T-cell (primary cell): ENCODE measurements around the gene LITAFD. TPM values are rescaled to one million over a fixed set of nuclear protein-coding genes. Genes with fewer than 3 reads are reported as not detected.
"Not testable (repeated sequence)": the region's sequence is repeated elsewhere in the genome, so short reads cannot be mapped to it uniquely, and the experiment has no call there.

Source experiments
- ATAC-seq, 4 experiments: fragments of 200-7000 bp in 3 of 4; fragments of 150-1000 bp in 1 of 4; cut with Tn5 transposase; replicated peaks in 1 of 4; 1 replicate in 3 of 4; 2 replicates in 1 of 4; pipeline ENCODE4 v1.10.0; 2021; ENCODE audit warnings: moderate library complexity in 3 of 4, mild to moderate bottlenecking in 2 of 4, moderate number of reproducible peaks in 1 of 4
- CTCF ChIA-PET, 2 donors: fragments of 300-600 bp; sonication (Branson Sonifier 250); formaldehyde crosslinking; loops; one replicate each; lab custom pipeline; 2022; ENCODE audit warnings: antibody characterized with exemption in 2 of 2; lab: Charles Lee
- POLR2A ChIA-PET, 2 donors: fragments of 300-600 bp; sonication (Branson Sonifier 250); formaldehyde crosslinking; loops; one replicate each; lab custom pipeline; 2022; ENCODE audit warnings: antibody characterized with exemption in 2 of 2; lab: Charles Lee
- DNase-seq, 35 experiments: peaks; one replicate each; pipeline versions ENCODE4 v3.0.0 to v3.0.0-alpha.2; 2013 to 2023
- H3K27ac ChIP-seq: one replicate; pipeline ENCODE4 v1.5.1; 2013; ENCODE audit warnings: low read length
- H3K27me3 ChIP-seq, 2 experiments: replicated peaks in 1 of 2; 1 replicate in 1 of 2; 2 replicates in 1 of 2; pipeline versions ENCODE4 v1.6.1 to v1.7.0; 2013; ENCODE audit warnings: low read length in 1 of 2, mixed read lengths in 1 of 2; ENCODE audit not compliant: control insufficient read depth in 2 of 2, insufficient read depth in 2 of 2; ENCODE audit errors: extremely low read depth in 1 of 2
- H3K36me3 ChIP-seq, 2 donors: 1 replicate in 1 of 2; 2 replicates in 1 of 2; pipeline versions ENCODE4 v1.6.1 to v1.7.0; 2013; ENCODE audit warnings: low read length in 1 of 2; ENCODE audit not compliant: control insufficient read depth in 2 of 2, insufficient read depth in 1 of 2; ENCODE audit errors: extremely low read depth in 1 of 2
- H3K4me1 ChIP-seq, 2 experiments: 1 replicate in 1 of 2; 2 replicates in 1 of 2; pipeline versions ENCODE4 v1.6.1 to v1.7.0; 2013; ENCODE audit warnings: low read length in 2 of 2, mixed read lengths in 1 of 2; ENCODE audit not compliant: insufficient read depth in 2 of 2, control insufficient read depth in 1 of 2; ENCODE audit errors: extremely low read depth in 1 of 2
- H3K4me3 ChIP-seq, 2 donors: 1 replicate in 1 of 2; 2 replicates in 1 of 2; pipeline versions ENCODE4 v1.5.1 to v1.7.0; 2013; ENCODE audit warnings: mild to moderate bottlenecking in 2 of 2, low read length in 1 of 2, moderate library complexity in 1 of 2; ENCODE audit not compliant: control insufficient read depth in 1 of 2; ENCODE audit errors: extremely low read depth in 1 of 2
- H3K9me3 ChIP-seq: 2 replicates; pipeline ENCODE4 v1.7.0; 2013
- H3K27ac Mint-ChIP-seq, 2 donors: one replicate each; pipeline ENCODE4 v1.8.0; 2020 to 2021; ENCODE audit warnings: mild to moderate bottlenecking in 2 of 2, mixed read lengths in 2 of 2
- H3K27me3 Mint-ChIP-seq, 2 donors: one replicate each; pipeline ENCODE4 v1.8.0; 2021 to 2022; ENCODE audit warnings: mixed read lengths in 2 of 2
- H3K36me3 Mint-ChIP-seq: one replicate; pipeline ENCODE4 v1.8.0; 2021; ENCODE audit warnings: mixed read lengths
- H3K4me1 Mint-ChIP-seq, 3 donors: one replicate each; pipeline ENCODE4 v1.8.0; 2020 to 2022; ENCODE audit warnings: mixed read lengths in 3 of 3, mild to moderate bottlenecking in 1 of 3
- H3K4me3 Mint-ChIP-seq, 3 donors: one replicate each; pipeline ENCODE4 v1.8.0; 2020 to 2022; ENCODE audit warnings: mild to moderate bottlenecking in 3 of 3, mixed read lengths in 3 of 3, moderate library complexity in 3 of 3
- H3K9me3 Mint-ChIP-seq, 3 donors: one replicate each; pipeline ENCODE4 v1.8.0; 2020 to 2022; ENCODE audit warnings: mixed read lengths in 3 of 3
- WGBS: methylation state at CpG from one replicate; pipeline ENCODE4 v1.1.5; 2013; ENCODE audit warnings: missing lambda C conversion rate; ENCODE audit not compliant: insufficient coverage; 5-methylcytosine and 5-hydroxymethylcytosine counted together
- total RNA-seq, 35 experiments: library from RNA in 6 of 35; stranded (reverse) in 6 of 35; fragments of 120-200 nt in 1 of 35; gene quantifications; one replicate each; pipeline versions ENCODE4 v1.2.1 to v1.2.4 and lab custom pipeline; 2013 to 2026

The LITAFD gene
- total RNA-seq, 5 donors from 2014 or later (not counting 1 experiment from before 2014, with no cell fraction given), result not detected

DNA sequence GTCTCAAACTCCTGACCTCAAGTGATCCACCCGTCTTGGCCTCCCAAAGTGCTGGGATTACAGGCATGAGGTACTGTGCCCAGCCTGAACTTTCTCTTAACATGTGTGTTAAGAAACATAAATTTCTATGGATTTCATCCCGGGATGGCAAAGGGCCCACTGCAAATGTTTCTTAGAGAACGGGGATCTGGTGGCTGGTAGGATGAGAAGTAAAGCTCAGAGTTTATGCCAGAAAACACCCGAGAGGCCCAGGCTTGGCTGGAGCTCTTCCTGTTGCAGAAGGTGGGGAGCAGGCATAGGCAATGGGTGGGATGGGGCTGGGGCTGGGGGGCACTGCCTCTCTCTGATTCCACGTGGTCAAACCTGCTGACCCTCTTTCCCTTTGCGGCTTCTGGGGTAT lies 7.8 kb upstream of the LITAFD start:
- H3K27ac ChIP-seq, result no peak overlapping the region
- Mint-ChIP-seq H3K4me1 (peaks cover 19 to 28% (median 26%) of the 10 kb centered on the region in 3 donors), H3K36me3 (no peaks in the 10 kb centered on the region), H3K27ac (peak overlapping the region; percentile 78 to 79), H3K27me3 (no peaks in the 10 kb centered on the region), H3K9me3 (no peaks in the 10 kb centered on the region), H3K4me3 (peak overlapping the region in 1 of 3 donors; percentile 8)
- H3K4me3 ChIP-seq, result no peak overlapping the region
- no peaks in the 10 kb centered on the region for H3K9me3 ChIP-seq
- ChIA-PET POLR2A (interaction anchor here in 1 of 2 donors (0.6 kb wide), 1 partner anchor 57 kb away, joined by 3 read pairs; no protein-coding TSS in a partner anchor), CTCF (no interaction called here)
- peaks cover 4 to 32% of the 10 kb centered on the region in 2 experiments for H3K4me1 ChIP-seq
- ATAC-seq (peak in 1 of 4 experiments; percentile 15), DNase-seq (no peak)
- WGBS, result 45% methylated on average over 5 of the region's 6 CpGs
- no peaks in the 10 kb centered on the region for H3K27me3 ChIP-seq
- no peaks in the 10 kb centered on the region for H3K36me3 ChIP-seq

DNA sequence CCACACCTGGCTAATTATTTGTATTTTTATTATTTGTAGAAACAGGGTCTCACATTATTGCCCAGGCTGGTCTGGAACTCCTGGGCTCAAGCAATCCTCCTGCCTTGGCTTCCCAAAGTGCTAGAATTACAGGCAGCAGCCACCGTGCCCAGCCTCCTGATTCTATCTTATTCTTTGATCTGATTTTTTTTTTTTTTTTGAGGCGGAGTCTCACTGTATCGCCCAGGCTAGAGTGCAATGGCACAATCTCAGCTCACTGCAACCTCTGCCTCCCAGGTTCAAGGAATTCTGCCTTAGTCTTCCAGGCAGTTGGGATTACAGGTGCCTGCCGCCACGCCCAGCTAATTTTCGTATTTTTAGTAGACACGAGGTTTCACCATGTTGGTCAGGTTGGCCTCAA lies 6.8 kb upstream of the LITAFD start:
- DNase-seq, H3K27me3 Mint-ChIP-seq, H3K9me3 ChIP-seq, POLR2A ChIA-PET, CTCF ChIA-PET, H3K36me3 Mint-ChIP-seq, H3K4me3 Mint-ChIP-seq, H3K36me3 ChIP-seq, H3K9me3 Mint-ChIP-seq, H3K27me3 ChIP-seq, ATAC-seq, H3K4me3 ChIP-seq, H3K27ac ChIP-seq: not testable (repeated sequence)
- peak overlapping the region in 1 of 2 donors; percentile 16 for H3K27ac Mint-ChIP-seq
- WGBS, result 86% methylated on average over 2 of the region's 7 CpGs
- peaks cover 21 to 24% (median 22%) of the 10 kb centered on the region in 3 donors for H3K4me1 Mint-ChIP-seq
- peaks cover 4 to 28% of the 10 kb centered on the region in 2 experiments for H3K4me1 ChIP-seq

DNA sequence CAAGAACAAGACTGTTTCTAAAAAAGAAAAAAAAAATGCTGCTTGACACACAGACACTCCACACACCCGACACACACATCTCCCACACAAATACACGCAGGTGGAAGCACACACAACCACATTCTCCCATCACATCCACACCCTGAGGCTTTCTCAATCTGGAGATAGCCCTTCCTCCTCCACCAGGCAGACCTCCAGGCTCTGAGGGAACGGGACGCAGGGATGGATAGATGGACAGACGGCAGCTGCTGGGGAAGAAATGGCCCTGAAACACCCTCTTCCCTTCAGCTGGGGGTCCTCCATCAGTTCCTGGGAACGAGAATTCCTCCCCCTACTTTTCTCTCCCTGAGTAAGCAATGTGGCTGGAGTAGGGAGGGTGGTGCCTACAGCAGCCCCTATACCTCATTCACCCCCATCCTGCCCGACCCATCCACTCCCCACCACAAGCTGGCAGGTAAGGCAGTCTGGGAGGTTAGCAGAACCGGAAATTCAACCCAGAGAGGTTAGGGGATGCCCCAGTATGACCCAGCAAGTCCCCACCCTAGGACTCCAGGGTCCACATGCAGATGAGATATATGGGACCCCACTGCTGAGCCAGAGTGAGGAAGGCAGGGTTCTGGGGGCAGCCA lies 4.1 kb upstream of the LITAFD start:
- H3K9me3 ChIP-seq, result no peaks in the 10 kb centered on the region
- Mint-ChIP-seq H3K27me3 (no peaks in the 10 kb centered on the region), H3K9me3 (no peaks in the 10 kb centered on the region), H3K4me1 (peaks cover 13 to 17% (median 14%) of the 10 kb centered on the region in 3 donors), H3K4me3 (no peak overlapping the region), H3K27ac (no peak overlapping the region), H3K36me3 (no peaks in the 10 kb centered on the region)
- 80% methylated on average over 2 of the region's 8 CpGs for WGBS
- H3K36me3 ChIP-seq, result no peaks in the 10 kb centered on the region
- H3K27me3 ChIP-seq, result peaks cover 0 to 4% of the 10 kb centered on the region in 2 experiments
- H3K4me3 ChIP-seq, result no peak overlapping the region
- DNase-seq (no peak), ATAC-seq (peak in 3 of 4 experiments; percentile 28 to 48 (median 44))
- CTCF ChIA-PET, result interaction anchor here (0.6 to 3.2 kb wide), 5 partner anchors 9 to 322 kb away, joined by 3 to 15 read pairs (median 3); partner anchors contain the start of gene CARHSP1 (in 1 of the 2)
- H3K27ac ChIP-seq, result no peak overlapping the region
- POLR2A ChIA-PET, result no interaction called here
- peaks cover 0 to 18% of the 10 kb centered on the region in 2 experiments for H3K4me1 ChIP-seq

DNA sequence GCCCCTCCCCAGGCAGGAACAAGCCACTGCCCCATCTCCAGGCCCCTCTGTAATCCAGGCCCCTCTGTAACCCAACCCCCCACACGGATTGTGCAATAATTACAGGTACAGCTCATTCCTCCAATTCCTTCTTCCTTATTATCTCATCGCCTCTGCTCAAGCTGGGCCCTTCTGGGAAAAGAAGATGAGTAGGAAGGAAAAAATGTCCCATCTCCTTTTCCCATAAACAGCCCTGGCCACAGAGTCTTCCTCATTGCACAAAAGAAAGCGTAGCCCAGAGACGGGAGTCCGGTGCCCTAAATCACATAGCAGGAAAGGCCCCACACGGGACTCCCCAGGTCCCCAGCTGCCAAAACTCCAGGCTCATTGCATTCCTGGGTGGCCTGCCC lies 3.6 kb upstream of the LITAFD start:
- H3K4me1 Mint-ChIP-seq, result peaks cover 13 to 17% (median 14%) of the 10 kb centered on the region in 3 donors
- CTCF ChIA-PET, result interaction anchor here (0.6 to 3.2 kb wide), 5 partner anchors 10 to 323 kb away, joined by 3 to 15 read pairs (median 3); partner anchors contain the start of gene CARHSP1 (in 1 of the 2)
- Histone ChIP-seq H3K4me1 (peaks cover 0 to 18% of the 10 kb centered on the region in 2 experiments), H3K27me3 (peaks cover 0 to 9% of the 10 kb centered on the region in 2 experiments), H3K9me3 (no peaks in the 10 kb centered on the region), H3K36me3 (no peaks in the 10 kb centered on the region), H3K4me3 (no peak overlapping the region), H3K27ac (no peak overlapping the region)
- H3K36me3 Mint-ChIP-seq, result no peaks in the 10 kb centered on the region
- ATAC-seq (no peak), DNase-seq (no peak)
- WGBS, result 100% methylated on average over 1 of the region's 6 CpGs
- POLR2A ChIA-PET, result no interaction called here
- H3K4me3 Mint-ChIP-seq, result no peak overlapping the region
- peaks cover 0 to 3% of the 10 kb centered on the region in 2 donors for H3K27me3 Mint-ChIP-seq
- H3K27ac Mint-ChIP-seq, result peak overlapping the region; percentile 54 to 69
- no peaks in the 10 kb centered on the region for H3K9me3 Mint-ChIP-seq

DNA sequence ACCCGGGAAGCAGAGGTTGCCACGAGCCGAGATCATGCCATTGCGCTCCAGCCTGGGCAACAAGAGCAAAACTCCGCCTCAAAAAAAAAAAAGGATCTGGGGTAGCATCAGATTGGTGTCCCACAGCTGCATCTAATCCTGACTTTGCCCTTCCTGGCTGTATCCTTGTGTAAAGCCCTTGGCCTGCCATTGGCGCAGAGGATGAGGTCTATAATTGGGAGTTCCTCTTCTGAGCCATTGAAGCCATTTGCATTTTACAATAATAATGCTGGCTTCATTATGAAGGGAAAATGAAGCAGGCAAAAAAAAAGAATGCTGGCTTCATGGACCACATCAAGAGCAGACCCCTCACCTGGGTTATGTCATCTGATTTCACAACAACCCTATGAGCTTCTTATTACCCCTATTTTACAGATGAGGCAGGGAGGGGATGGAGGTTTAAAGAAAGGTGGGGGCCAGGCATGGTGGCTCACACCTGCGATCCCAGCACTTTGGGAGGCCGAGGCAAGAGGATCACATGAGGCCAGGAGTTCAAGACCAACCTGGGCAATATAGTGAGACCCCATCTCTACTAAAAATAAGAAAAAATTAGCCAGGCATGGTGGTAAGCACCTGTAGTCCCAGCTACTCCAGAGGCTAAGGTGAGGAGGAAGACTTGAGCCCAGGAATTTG lies 1.2 kb upstream of the LITAFD start:
- POLR2A ChIA-PET, result no interaction called here
- no peak overlapping the region for H3K27ac Mint-ChIP-seq

DNA sequence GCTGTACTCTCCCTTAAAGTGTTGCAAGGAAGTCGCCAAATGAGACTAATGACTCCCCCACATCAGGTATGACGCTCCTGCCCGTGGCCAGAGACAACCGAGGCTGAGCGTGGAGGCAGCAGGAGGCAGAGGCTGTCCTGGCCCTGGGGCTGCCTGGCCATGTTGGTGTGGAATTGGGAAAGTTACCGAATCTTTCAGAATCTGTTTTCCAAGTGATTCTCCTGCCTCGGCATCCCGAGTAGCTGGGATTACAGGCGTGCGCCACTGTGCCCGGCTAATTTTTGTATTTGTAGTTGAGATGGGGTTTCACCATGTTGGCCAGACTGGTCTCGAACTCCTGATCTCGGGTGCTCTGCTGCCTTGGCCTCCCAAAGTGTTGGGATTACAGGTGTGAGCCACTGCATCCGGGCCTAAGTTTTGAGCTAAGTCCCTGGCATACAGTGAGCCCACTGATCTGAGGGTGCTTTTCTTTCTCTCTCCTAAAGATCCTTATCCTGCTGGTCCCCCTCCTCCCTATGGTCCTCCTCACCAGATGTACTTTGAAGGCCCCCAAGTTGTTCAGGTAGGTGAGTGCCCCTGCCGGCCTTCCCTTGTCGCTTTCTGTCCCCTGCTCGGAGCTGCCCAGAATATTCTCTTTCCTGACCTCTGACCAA lies 700 bp downstream of the LITAFD start:
- ChIA-PET CTCF (interaction anchor here in 1 of 2 donors (0.6 kb wide), 1 partner anchor 220 kb away, joined by 3 read pairs; no protein-coding TSS in a partner anchor), POLR2A (interaction anchor here in 1 of 2 donors (0.6 kb wide), 1 partner anchor 145 kb away, joined by 3 read pairs; no protein-coding TSS in a partner anchor)
- no peak overlapping the region for H3K4me3 Mint-ChIP-seq
- H3K9me3 Mint-ChIP-seq, result no peaks in the 10 kb centered on the region
- H3K27me3 Mint-ChIP-seq, result peaks cover 6 to 12% of the 10 kb centered on the region in 2 donors
- no peak overlapping the region for H3K27ac Mint-ChIP-seq
- no peaks in the 10 kb centered on the region for H3K36me3 Mint-ChIP-seq
- peaks cover 16 to 18% (median 16%) of the 10 kb centered on the region in 3 donors for H3K4me1 Mint-ChIP-seq
- no peaks in the 10 kb centered on the region for H3K9me3 ChIP-seq
- H3K27me3 ChIP-seq, result peaks cover 0 to 37% of the 10 kb centered on the region in 2 experiments
- peaks cover 0 to 24% of the 10 kb centered on the region in 2 experiments for H3K4me1 ChIP-seq
- no peak overlapping the region for H3K4me3 ChIP-seq
- no peak for DNase-seq
- no peak for ATAC-seq
- no peaks in the 10 kb centered on the region for H3K36me3 ChIP-seq
- H3K27ac ChIP-seq, result no peak overlapping the region
- WGBS, result 97% methylated on average over 10 of the region's 17 CpGs

More for the DNA sequence above, 1.2 kb upstream of the LITAFD start:
- H3K27ac ChIP-seq, result no peak overlapping the region
- no peaks in the 10 kb centered on the region for H3K9me3 ChIP-seq
- peaks cover 0 to 33% of the 10 kb centered on the region in 2 experiments for H3K27me3 ChIP-seq
- Mint-ChIP-seq H3K4me1 (peaks cover 13 to 18% (median 17%) of the 10 kb centered on the region in 3 donors), H3K27me3 (peaks cover 6 to 12% of the 10 kb centered on the region in 2 donors), H3K9me3 (no peaks in the 10 kb centered on the region), H3K4me3 (no peak overlapping the region), H3K36me3 (no peaks in the 10 kb centered on the region)
- ATAC-seq, result no peak
- H3K4me3 ChIP-seq, result no peak overlapping the region
- CTCF ChIA-PET, result interaction anchor here (0.5 to 3.2 kb wide), 11 partner anchors 12 to 1301 kb away, joined by 3 to 27 read pairs (median 3); partner anchors contain the start of genes CARHSP1 (in 1 of the 2), GRIN2A (in 1 of the 2), PMM2 (in 1 of the 2) and TMEM186 (in 1 of the 2)
- 82% methylated on average over 6 of the region's 8 CpGs for WGBS
- peaks cover 0 to 19% of the 10 kb centered on the region in 2 experiments for H3K4me1 ChIP-seq
- DNase-seq, result no peak
- H3K36me3 ChIP-seq, result no peaks in the 10 kb centered on the region
